GM21576 (cell line): Measurements from ENCODE around the gene DVL2.

ENCODE experiments used
- ATAC-seq: cut with Tn5 transposase; IDR thresholded peaks from one replicate; pipeline ENCODE4 v1.9.1; 2021; ENCODE audit warnings: mild to moderate bottlenecking, moderate library complexity; ENCODE audit not compliant: unreplicated experiment

The DVL2 gene

DNA sequence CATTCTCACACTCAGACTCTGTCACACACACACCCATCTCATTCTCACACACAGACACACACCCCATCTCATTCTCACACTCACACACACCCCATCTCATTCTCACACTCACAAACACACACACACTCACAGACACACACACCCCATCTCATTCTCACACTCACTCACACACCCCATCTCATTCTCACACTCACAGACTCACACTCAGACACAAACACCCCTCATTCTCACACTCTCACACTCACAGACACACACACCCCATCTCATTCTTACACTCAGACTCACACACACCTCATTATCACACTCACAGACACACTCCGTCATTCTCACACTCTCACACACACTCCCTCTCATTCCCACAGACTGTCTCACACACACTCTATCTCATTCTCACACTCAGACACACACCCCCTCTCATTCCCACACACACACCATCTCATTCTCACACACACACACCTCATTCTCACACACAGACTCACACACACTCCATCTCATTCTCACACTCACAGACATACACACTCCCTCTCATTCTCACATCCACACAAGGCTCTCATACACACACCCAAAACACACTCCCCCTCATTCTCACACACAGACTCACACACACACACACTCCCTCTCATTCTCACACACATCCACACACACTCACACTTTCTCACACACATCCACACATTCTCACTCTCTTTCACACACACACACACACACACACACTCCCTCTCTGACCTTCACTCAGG lies 58.0 kb downstream of the DVL2 start:
- ATAC-seq: no peak
